ENCODE data around the gene CTDNEP1.
"Not testable (repeated sequence)": the region's sequence is repeated elsewhere in the genome, so short reads cannot be mapped to it uniquely, and the experiment has no call there.

The CTDNEP1 gene

GRCh38 chr17:7249214-7249613 is 2.3 kb downstream of the CTDNEP1 start:
- DNase-seq (ENCODE audit: low read depth in 1 of 2, low spot score in 1 of 2) = no peak

GRCh38 chr17:7248796-7249195 is 2.7 kb downstream of the CTDNEP1 start:
- DNase-seq (ENCODE audit: low read depth in 1 of 2, low spot score in 1 of 2) = no peak

GRCh38 chr17:7246779-7247178 is 4.8 kb downstream of the CTDNEP1 start:
- DNase-seq (ENCODE audit: low read depth in 1 of 2, low spot score in 1 of 2) = no peak

GRCh38 chr17:7243838-7244237 is 7.7 kb downstream of the CTDNEP1 start:
- not testable (repeated sequence) for DNase-seq (ENCODE audit: low read depth in 1 of 2, low spot score in 1 of 2)

- DNase-seq (ENCODE audit: low read depth in 1 of 2, low spot score in 1 of 2) = no peak
These were observed 8.1 kb downstream of the CTDNEP1 start for GRCh38 chr17:7243453-7243729.

GRCh38 chr17:7242717-7243452 is 8.6 kb downstream of the CTDNEP1 start:
- DNase-seq (ENCODE audit: low read depth in 1 of 2, low spot score in 1 of 2) = peak; percentile 83 to 90

- DNase-seq (ENCODE audit: low read depth in 1 of 2, low spot score in 1 of 2) = peak; percentile 90 to 94
These were observed 9.5 kb downstream of the CTDNEP1 start, which contains the start of gene GABARAP for GRCh38 chr17:7241783-7242716. Gene GABARAP (minus strand): TSS chr17:7242449. CDS start chr17:7242330, 119 bp downstream.

GRCh38 chr17:7241090-7241733 is 10.3 kb downstream of the CTDNEP1 start:
- DNase-seq (ENCODE audit: low read depth in 1 of 2, low spot score in 1 of 2) = no peak

GRCh38 chr17:7240375-7240774 is 11.2 kb downstream of the CTDNEP1 start:
- no peak for DNase-seq (ENCODE audit: low read depth in 1 of 2, low spot score in 1 of 2)

GRCh38 chr17:7239091-7240027 is 12.2 kb downstream of the CTDNEP1 start, which contains the start of gene PHF23:
Gene PHF23 (minus strand): TSS chr17:7239457. CDS start chr17:7239279, 178 bp downstream.
- DNase-seq (ENCODE audit: low read depth in 1 of 2, low spot score in 1 of 2) = peak; percentile 94 to 98

- no peak for DNase-seq (ENCODE audit: low read depth in 1 of 2, low spot score in 1 of 2)
These were observed 13.0 kb downstream of the CTDNEP1 start for GRCh38 chr17:7238420-7239090.

GRCh38 chr17:7237761-7238419 is 13.6 kb downstream of the CTDNEP1 start:
- peak; percentile 70 to 83 for DNase-seq (ENCODE audit: low read depth in 1 of 2, low spot score in 1 of 2)

- no peak for DNase-seq (ENCODE audit: low read depth in 1 of 2, low spot score in 1 of 2)
These were observed 14.2 kb downstream of the CTDNEP1 start for GRCh38 chr17:7237266-7237760.

- DNase-seq (ENCODE audit: low read depth in 1 of 2, low spot score in 1 of 2) = no peak
These were observed 14.7 kb downstream of the CTDNEP1 start for GRCh38 chr17:7236808-7237207.

GRCh38 chr17:7235693-7236665 is 15.6 kb downstream of the CTDNEP1 start:
- no peak for DNase-seq (ENCODE audit: low read depth in 1 of 2, low spot score in 1 of 2)

- peak; percentile 88 to 92 for DNase-seq (ENCODE audit: low read depth in 1 of 2, low spot score in 1 of 2)
These were observed 17.2 kb downstream of the CTDNEP1 start, which contains the start of gene DVL2 for GRCh38 chr17:7234083-7234951. Gene DVL2 (minus strand): TSS chr17:7234517. CDS start chr17:7234262, 255 bp downstream.

GRCh38 chr17:7233701-7234082 is 17.8 kb downstream of the CTDNEP1 start:
- no peak for DNase-seq (ENCODE audit: low read depth in 1 of 2, low spot score in 1 of 2)

All from activated CD4-positive, alpha-beta T cell treated with anti-CD3 and anti-CD28 coated beads, Interleukin-2, amount 50 U/mL, for 24 hours (primary cell).